HepG2 (cell line): ENCODE measurements around the gene THRSP. TPM values are rescaled to one million over a fixed set of nuclear protein-coding genes. Genes with fewer than 3 reads are reported as not detected.
A peak's percentile ranks its signal among the peaks of the same experiment; 100 is the strongest.

Source experiments
- ETV5 ChIP-seq: IDR thresholded peaks from 2 replicates; pipeline ENCODE4 v1.6.1; 2018; ENCODE audit warnings: missing biosample characterization, missing genetic modification reagents, inconsistent platforms, borderline replicate concordance
- HNF4G ChIP-seq, 2 experiments: sonication (generic) in 1 of 2; formaldehyde crosslinking in 1 of 2; IDR thresholded peaks; 2 replicates each; pipeline versions ENCODE4 v1.4.0 to v1.6.1; 2011 to 2020; ENCODE audit warnings: borderline replicate concordance in 2 of 2, low read depth in 2 of 2, mild to moderate bottlenecking in 2 of 2, low read length in 1 of 2, missing genetic modification reagents in 1 of 2, moderate library complexity in 1 of 2
- HOXA5 ChIP-seq: sonication (generic); formaldehyde crosslinking; IDR thresholded peaks from 2 replicates; pipeline ENCODE4 v1.4.0; 2020; ENCODE audit warnings: missing genetic modification reagents
- KAT8 ChIP-seq: IDR thresholded peaks from 2 replicates; pipeline ENCODE4 v1.6.1; 2016; ENCODE audit warnings: missing genetic modification reagents, missing compliant biosample characterization
- MTF2 ChIP-seq: sonication (generic); formaldehyde crosslinking; IDR thresholded peaks from 2 replicates; pipeline ENCODE4 v1.5.0; 2020; ENCODE audit warnings: missing genetic modification reagents, borderline replicate concordance
- MXI1 ChIP-seq: IDR thresholded peaks from 3 replicates; pipeline ENCODE4 v1.6.1; 2012; ENCODE audit warnings: low read depth, low read length, inconsistent platforms, borderline replicate concordance
- NCOR1 ChIP-seq: fragments of 200-600 bp; sonication (generic); IDR thresholded peaks from 2 replicates; pipeline ENCODE4 v1.7.0; 2017; ENCODE audit warnings: antibody characterized with exemption, low read length, borderline replicate concordance
- POGZ ChIP-seq: sonication (generic); formaldehyde crosslinking; IDR thresholded peaks from 2 replicates; pipeline ENCODE4 v1.4.0; 2020; ENCODE audit warnings: mild to moderate bottlenecking, missing genetic modification reagents
- RBFOX2 ChIP-seq: fragments of 200-400 bp; formaldehyde crosslinking; IDR thresholded peaks from 2 replicates; pipeline ENCODE4 v1.6.1; 2017; ENCODE audit warnings: low read depth, mild to moderate bottlenecking, low read length
- ZKSCAN8 ChIP-seq: IDR thresholded peaks from 2 replicates; pipeline ENCODE4 v1.6.1; 2016; ENCODE audit warnings: borderline replicate concordance, missing genetic modification reagents, missing compliant biosample characterization
- ZNF136 ChIP-seq: sonication (generic); formaldehyde crosslinking; IDR thresholded peaks from 2 replicates; pipeline ENCODE4 v1.8.1; 2022; ENCODE audit warnings: low read depth, mild to moderate bottlenecking, moderate library complexity, missing genetic modification reagents
- ZNF292 ChIP-seq: sonication (generic); formaldehyde crosslinking; IDR thresholded peaks from 2 replicates; pipeline ENCODE4 v1.8.1; 2022; ENCODE audit warnings: mild to moderate bottlenecking, low read depth, missing genetic modification reagents, borderline replicate concordance
- ZNF326 ChIP-seq: sonication (generic); formaldehyde crosslinking; IDR thresholded peaks from 2 replicates; pipeline ENCODE4 v1.4.0; 2020; ENCODE audit warnings: missing genetic modification reagents, borderline replicate concordance
- ZNF510 ChIP-seq: sonication (generic); formaldehyde crosslinking; IDR thresholded peaks from 2 replicates; pipeline ENCODE4 v1.4.0; 2020; ENCODE audit warnings: low read depth, mild to moderate bottlenecking, missing genetic modification reagents
- ZNF839 ChIP-seq: sonication (generic); formaldehyde crosslinking; IDR thresholded peaks from 2 replicates; pipeline ENCODE4 v1.4.0; 2020; ENCODE audit warnings: missing genetic modification reagents, mild to moderate bottlenecking, borderline replicate concordance
- ZSCAN9 ChIP-seq: IDR thresholded peaks from 2 replicates; pipeline ENCODE4 v1.6.1; 2016; ENCODE audit warnings: borderline replicate concordance
- polyA plus RNA-seq, 8 experiments: library from polyadenylated mRNA; depleted of rRNA in 3 of 8; stranded (reverse) in 7 of 8; unstranded in 1 of 8; fragments of >200 nt; fragmentation: Illumina TruSeq in 4 of 8; extraction: Trizol in 4 of 8; gene quantifications; 2 replicates each; pipeline versions ENCODE4 v1.2.1 to v1.2.3, GENCODE V29; 2011 to 2016; ENCODE audit warnings: low read depth in 4 of 8, missing spikeins in 1 of 8, mixed read lengths in 1 of 8; ENCODE audit not compliant: insufficient read depth in 1 of 8
- total RNA-seq, 5 experiments: library from RNA; depleted of rRNA; stranded (reverse); fragments of >200 nt; fragmentation: Illumina TruSeq; extraction: Trizol; gene quantifications; 2 replicates each; pipeline ENCODE4 v1.2.3, GENCODE V29; 2016; ENCODE audit warnings: low read depth in 1 of 5
- TF ChIP-seq, protein P1 (sequence below): conservative IDR thresholded peaks from 2 replicates; pipeline ENCODE4 v1.6.1; 2018; ENCODE audit warnings: missing genetic modification reagents
- TF ChIP-seq, protein P2 (sequence below): IDR thresholded peaks from 2 replicates; pipeline ENCODE4 v1.6.1; 2016; ENCODE audit warnings: low read depth, borderline replicate concordance
- TF ChIP-seq, protein P3 (sequence below): sonication (generic); formaldehyde crosslinking; IDR thresholded peaks from 2 replicates; pipeline ENCODE4 v1.4.0; 2020; ENCODE audit warnings: mild to moderate bottlenecking, low read depth, missing genetic modification reagents
- TF ChIP-seq, protein P4 (sequence below): sonication (generic); formaldehyde crosslinking; IDR thresholded peaks from 2 replicates; pipeline ENCODE4 v1.4.0; 2020; ENCODE audit warnings: low read depth, mild to moderate bottlenecking, missing genetic modification reagents
- TF ChIP-seq, protein P5 (sequence below): IDR thresholded peaks from 2 replicates; pipeline ENCODE4 v1.6.1; 2016; ENCODE audit warnings: missing genetic modification reagents, missing compliant biosample characterization
- TF ChIP-seq, protein P6 (sequence below): sonication (generic); formaldehyde crosslinking; IDR thresholded peaks from 2 replicates; pipeline ENCODE4 v1.4.0; 2020; ENCODE audit warnings: missing genetic modification reagents, mild to moderate bottlenecking, borderline replicate concordance

Gene THRSP
- total and polyA plus RNA-seq, 2 of the 13 experiments (the other 11 are each of a cell fraction or from before 2014, with no cell fraction given), result 0.13 to 0.58 TPM

DNA sequence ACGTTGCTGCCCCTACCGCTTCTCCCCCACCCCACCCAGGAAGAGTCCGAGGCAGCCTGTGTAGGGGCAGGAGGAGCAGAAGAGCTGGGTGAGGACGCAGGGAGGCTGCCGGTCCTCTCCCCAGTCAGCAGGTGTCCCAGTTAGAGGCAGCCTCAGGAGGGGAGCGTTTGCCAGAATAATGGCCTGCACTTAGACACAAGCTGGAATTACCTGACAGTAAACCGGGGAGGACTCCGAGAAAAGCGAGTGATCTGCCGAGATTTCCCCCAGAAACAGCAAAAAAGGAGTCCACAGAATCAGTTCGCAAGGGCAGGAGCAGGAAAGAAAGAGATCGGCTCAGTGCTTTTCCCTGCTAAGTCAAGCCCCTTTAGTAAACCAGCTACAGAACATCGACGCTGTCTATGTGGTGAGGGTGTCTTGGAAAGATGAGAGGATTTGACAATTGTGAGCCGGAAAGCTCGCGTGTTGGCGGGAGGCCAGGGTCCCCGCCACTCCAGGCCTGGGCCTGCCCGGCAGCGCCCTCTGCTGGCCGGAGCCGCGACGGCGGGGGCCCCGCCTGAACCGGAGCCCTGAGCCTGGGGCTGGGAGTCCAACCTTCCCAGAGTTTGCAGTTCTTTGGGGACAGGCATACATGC lies 17.7 kb upstream of the THRSP start (continued):
- peak; percentile 85; the same call in 1 of the 2 replicates for TF ChIP-seq ZNF510
- TF ChIP-seq ZNF839 (CRISPR knock-in tag), result 0 out of 2 replicates have a peak, but pooled peaks have one; percentile 56
- TF ChIP-seq NCOR1, result no peak
- TF ChIP-seq ETV5 (CRISPR knock-in tag), result no peak
- TF ChIP-seq, protein P1, sequence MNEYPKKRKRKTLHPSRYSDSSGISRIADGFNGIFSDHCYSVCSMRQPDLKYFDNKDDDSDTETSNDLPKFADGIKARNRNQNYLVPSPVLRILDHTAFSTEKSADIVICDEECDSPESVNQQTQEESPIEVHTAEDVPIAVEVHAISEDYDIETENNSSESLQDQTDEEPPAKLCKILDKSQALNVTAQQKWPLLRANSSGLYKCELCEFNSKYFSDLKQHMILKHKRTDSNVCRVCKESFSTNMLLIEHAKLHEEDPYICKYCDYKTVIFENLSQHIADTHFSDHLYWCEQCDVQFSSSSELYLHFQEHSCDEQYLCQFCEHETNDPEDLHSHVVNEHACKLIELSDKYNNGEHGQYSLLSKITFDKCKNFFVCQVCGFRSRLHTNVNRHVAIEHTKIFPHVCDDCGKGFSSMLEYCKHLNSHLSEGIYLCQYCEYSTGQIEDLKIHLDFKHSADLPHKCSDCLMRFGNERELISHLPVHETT (CRISPR knock-in tag), result no peak
- TF ChIP-seq, protein P2, sequence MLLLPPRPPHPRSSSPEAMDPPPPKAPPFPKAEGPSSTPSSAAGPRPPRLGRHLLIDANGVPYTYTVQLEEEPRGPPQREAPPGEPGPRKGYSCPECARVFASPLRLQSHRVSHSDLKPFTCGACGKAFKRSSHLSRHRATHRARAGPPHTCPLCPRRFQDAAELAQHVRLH, result peak; percentile 76; the same call in 1 of the 2 replicates
- peak; percentile 69; the same call in 1 of the 3 replicates for TF ChIP-seq MXI1
- TF ChIP-seq, protein P3, sequence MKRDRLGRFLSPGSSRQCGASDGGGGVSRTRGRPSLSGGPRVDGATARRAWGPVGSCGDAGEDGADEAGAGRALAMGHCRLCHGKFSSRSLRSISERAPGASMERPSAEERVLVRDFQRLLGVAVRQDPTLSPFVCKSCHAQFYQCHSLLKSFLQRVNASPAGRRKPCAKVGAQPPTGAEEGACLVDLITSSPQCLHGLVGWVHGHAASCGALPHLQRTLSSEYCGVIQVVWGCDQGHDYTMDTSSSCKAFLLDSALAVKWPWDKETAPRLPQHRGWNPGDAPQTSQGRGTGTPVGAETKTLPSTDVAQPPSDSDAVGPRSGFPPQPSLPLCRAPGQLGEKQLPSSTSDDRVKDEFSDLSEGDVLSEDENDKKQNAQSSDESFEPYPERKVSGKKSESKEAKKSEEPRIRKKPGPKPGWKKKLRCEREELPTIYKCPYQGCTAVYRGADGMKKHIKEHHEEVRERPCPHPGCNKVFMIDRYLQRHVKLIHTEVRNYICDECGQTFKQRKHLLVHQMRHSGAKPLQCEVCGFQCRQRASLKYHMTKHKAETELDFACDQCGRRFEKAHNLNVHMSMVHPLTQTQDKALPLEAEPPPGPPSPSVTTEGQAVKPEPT, result 0 out of 2 replicates have a peak, but pooled peaks have one; percentile 89
- TF ChIP-seq RBFOX2, result 0 out of 2 replicates have a peak, but pooled peaks have one; percentile 34
- TF ChIP-seq ZNF136 (CRISPR knock-in tag), result peak; percentile 25; the same call in 1 of the 2 replicates
- TF ChIP-seq ZSCAN9 (CRISPR knock-in tag), result peak; percentile 29; the same call in 1 of the 2 replicates
- TF ChIP-seq KAT8 (CRISPR knock-in tag), result peak; percentile 82
- TF ChIP-seq, protein P4, sequence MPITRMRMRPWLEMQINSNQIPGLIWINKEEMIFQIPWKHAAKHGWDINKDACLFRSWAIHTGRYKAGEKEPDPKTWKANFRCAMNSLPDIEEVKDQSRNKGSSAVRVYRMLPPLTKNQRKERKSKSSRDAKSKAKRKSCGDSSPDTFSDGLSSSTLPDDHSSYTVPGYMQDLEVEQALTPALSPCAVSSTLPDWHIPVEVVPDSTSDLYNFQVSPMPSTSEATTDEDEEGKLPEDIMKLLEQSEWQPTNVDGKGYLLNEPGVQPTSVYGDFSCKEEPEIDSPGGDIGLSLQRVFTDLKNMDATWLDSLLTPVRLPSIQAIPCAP (CRISPR knock-in tag), result 0 out of 2 replicates have a peak, but pooled peaks have one; percentile 61
- TF ChIP-seq, protein P5, sequence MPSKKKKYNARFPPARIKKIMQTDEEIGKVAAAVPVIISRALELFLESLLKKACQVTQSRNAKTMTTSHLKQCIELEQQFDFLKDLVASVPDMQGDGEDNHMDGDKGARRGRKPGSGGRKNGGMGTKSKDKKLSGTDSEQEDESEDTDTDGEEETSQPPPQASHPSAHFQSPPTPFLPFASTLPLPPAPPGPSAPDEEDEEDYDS (CRISPR knock-in tag), result 0 out of 2 replicates have a peak, but pooled peaks have one; percentile 37
- no peak for TF ChIP-seq ZNF326 (CRISPR knock-in tag)
- TF ChIP-seq MTF2 (CRISPR knock-in tag), result peak; percentile 52; the same call in 1 of the 2 replicates
- TF ChIP-seq POGZ, result peak; percentile 76
- TF ChIP-seq, protein P6, sequence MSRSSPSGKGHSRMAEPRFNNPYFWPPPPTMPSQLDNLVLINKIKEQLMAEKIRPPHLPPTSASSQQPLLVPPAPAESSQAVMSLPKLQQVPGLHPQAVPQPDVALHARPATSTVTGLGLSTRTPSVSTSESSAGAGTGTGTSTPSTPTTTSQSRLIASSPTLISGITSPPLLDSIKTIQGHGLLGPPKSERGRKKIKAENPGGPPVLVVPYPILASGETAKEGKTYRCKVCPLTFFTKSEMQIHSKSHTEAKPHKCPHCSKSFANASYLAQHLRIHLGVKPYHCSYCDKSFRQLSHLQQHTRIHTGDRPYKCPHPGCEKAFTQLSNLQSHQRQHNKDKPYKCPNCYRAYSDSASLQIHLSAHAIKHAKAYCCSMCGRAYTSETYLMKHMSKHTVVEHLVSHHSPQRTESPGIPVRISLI (CRISPR knock-in tag), result peak; percentile 56; the same call in 1 of the 2 replicates
- peak; percentile 35; the same call in 1 of the 2 replicates for TF ChIP-seq ZNF292 (CRISPR knock-in tag)
- peak; percentile 88; the same call in 1 of the 2 replicates for TF ChIP-seq HOXA5 (CRISPR knock-in tag)
- TF ChIP-seq HNF4G (IDR thresholded peaks at IDR 0.05; ENCODE audit: borderline replicate concordance, low read depth, low read length), result no peak
- 0 out of 2 replicates have a peak, but pooled peaks have one; percentile 52 for TF ChIP-seq HNF4G (CRISPR knock-in tag; IDR thresholded peaks at IDR 0.05; ENCODE audit: borderline replicate concordance, low read depth)
- peak; percentile 68; the same call in 1 of the 2 replicates for TF ChIP-seq ZKSCAN8 (CRISPR knock-in tag)
